Left lung (tissue), 10 donors: ENCODE measurements around the gene HECTD1. TPM values are rescaled to one million over a fixed set of nuclear protein-coding genes. Genes with fewer than 3 reads are reported as not detected.

Source experiments
- ATAC-seq: fragments of 200-7000 bp; cut with Tn5 transposase; one replicate; pipeline ENCODE4 v1.9.1; 2020; ENCODE audit warnings: moderate library complexity
- DNase-seq, 4 donors: peaks; one replicate each; pipeline ENCODE4 v3.0.0-alpha.2; 2013 to 2020
- H3K27ac ChIP-seq, 2 donors: fragments of 200-600 bp; sonication (generic) in 1 of 2; one replicate each; pipeline versions ENCODE4 v1.5.0 to v1.8.0; 2020 to 2021
- H3K27me3 ChIP-seq, 2 donors: fragments of 200-600 bp; sonication (generic) in 1 of 2; one replicate each; pipeline versions ENCODE4 v1.5.0 to v1.8.0; 2020 to 2021
- H3K36me3 ChIP-seq, 2 donors: fragments of 200-600 bp; sonication (generic) in 1 of 2; one replicate each; pipeline versions ENCODE4 v1.5.0 to v1.8.0; 2020 to 2021
- H3K4me1 ChIP-seq, 2 donors: fragments of 200-600 bp; one replicate each; pipeline ENCODE4 v1.8.0; 2021
- H3K4me3 ChIP-seq, 2 donors: fragments of 200-600 bp; sonication (generic) in 1 of 2; one replicate each; pipeline versions ENCODE4 v1.5.0 to v1.8.0; 2020 to 2021; ENCODE audit warnings: mild to moderate bottlenecking in 1 of 2
- H3K9me3 ChIP-seq, 2 donors: fragments of 200-600 bp; sonication (generic) in 1 of 2; one replicate each; pipeline versions ENCODE4 v1.5.0 to v1.8.0; 2020 to 2021
- intact Hi-C, 2 donors: fragments of 100-400 bp; cut with DNase I; formaldehyde crosslinking; loops; one replicate each; pipeline versions ENCODE4 v1.11.2 to v1.14.2; 2022
- polyA plus RNA-seq, 6 donors: library from polyadenylated mRNA; unstranded; fragments of 120-200 nt; gene quantifications; one replicate each; pipeline ENCODE4 v1.2.1, GENCODE V29; 2013; ENCODE audit not compliant: insufficient read length in 6 of 6
- total RNA-seq, 2 donors: library from RNA; stranded (reverse); fragmentation: NEBNext Ultra II Directional; extraction: Animal tissue kit (Norgen Biotek cat#: 25700); gene quantifications; one replicate each; pipeline ENCODE4 v1.2.1, GENCODE V29; 2021
- TF ChIP-seq, protein P1 (sequence below), 2 donors: fragments of 200-600 bp; sonication (generic) in 1 of 2; IDR thresholded peaks; one replicate each; pipeline versions ENCODE4 v1.5.0 to v1.8.0; 2021; ENCODE audit warnings: antibody characterized with exemption in 2 of 2
- donor health status: DM: no; HTN: yes; CAD: no.
- donor health status: DM: no; HTN: no; CAD: no.

The HECTD1 gene
- total and polyA plus RNA-seq, 8 donors = 160 to 203 (median 192) TPM

DNA sequence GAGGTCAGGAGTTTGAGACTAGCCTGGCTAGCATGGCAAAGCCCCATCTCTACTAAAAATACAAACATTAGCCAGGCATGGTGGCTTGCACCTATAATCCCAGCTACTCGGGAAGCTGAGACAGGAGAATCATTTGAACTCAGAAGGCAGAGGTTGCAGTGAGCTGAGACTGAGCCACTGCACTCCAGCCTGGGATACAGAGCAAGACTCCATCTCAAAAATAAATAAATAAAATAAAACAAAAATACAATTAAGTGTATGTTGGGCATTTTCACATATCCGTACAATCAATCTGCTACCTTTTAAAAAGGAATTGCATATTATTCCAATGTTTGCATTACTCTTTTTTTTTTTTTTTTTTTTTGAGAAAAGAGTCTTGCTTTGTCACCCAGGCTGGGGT, 47.7 kb upstream of the HECTD1 start:
- H3K4me3 ChIP-seq = no peak overlapping the region
- no peaks in the 10 kb centered on the region for H3K27me3 ChIP-seq
- no peaks in the 10 kb centered on the region for H3K9me3 ChIP-seq
- H3K27ac ChIP-seq = no peak overlapping the region
- intact Hi-C loops = no loop called here
- TF ChIP-seq, protein P1, sequence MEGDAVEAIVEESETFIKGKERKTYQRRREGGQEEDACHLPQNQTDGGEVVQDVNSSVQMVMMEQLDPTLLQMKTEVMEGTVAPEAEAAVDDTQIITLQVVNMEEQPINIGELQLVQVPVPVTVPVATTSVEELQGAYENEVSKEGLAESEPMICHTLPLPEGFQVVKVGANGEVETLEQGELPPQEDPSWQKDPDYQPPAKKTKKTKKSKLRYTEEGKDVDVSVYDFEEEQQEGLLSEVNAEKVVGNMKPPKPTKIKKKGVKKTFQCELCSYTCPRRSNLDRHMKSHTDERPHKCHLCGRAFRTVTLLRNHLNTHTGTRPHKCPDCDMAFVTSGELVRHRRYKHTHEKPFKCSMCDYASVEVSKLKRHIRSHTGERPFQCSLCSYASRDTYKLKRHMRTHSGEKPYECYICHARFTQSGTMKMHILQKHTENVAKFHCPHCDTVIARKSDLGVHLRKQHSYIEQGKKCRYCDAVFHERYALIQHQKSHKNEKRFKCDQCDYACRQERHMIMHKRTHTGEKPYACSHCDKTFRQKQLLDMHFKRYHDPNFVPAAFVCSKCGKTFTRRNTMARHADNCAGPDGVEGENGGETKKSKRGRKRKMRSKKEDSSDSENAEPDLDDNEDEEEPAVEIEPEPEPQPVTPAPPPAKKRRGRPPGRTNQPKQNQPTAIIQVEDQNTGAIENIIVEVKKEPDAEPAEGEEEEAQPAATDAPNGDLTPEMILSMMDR (IDR thresholded peaks at IDR 0.05) = no peak
- no peaks in the 10 kb centered on the region for H3K4me1 ChIP-seq
- no peaks in the 10 kb centered on the region for H3K36me3 ChIP-seq
- ATAC-seq (no peak), DNase-seq (no peak)

DNA sequence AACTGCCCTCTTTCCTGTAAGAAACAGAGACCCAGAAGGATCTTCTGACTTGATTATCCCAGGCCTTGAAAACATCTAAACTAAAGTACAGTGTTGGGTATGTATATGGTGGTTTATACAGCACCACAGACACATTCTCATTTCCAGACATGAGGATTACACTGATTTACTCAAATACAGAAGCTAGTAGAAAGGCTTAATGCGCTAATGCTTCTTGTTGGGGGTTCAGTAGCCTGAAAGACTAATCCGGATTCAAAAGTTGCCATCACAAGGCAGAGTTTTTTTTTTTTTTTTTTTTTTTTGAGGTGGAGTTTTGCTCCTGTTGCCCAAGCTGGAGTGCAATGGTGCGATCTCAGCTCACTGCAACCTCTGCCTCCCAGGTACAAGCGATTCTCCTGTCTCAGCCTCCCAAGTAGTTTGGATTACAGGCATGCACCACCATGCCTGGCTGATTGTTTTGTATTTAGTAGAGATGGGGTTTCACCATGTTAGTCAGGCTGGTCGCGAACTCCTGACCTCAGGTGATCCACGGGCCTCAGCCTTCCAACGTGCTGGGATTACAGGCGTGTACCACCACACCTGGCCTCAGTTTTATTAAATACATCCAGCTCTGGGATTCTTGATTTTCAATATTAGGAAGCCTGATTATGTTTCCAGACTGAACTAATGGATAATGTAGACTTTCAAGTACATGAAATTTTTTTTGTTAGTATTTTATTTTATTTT, 46.3 kb upstream of the HECTD1 start:
- DNase-seq = no peak
- Histone ChIP-seq H3K4me1 (no peaks in the 10 kb centered on the region), H3K27me3 (no peaks in the 10 kb centered on the region), H3K36me3 (no peaks in the 10 kb centered on the region), H3K27ac (no peak overlapping the region), H3K4me3 (no peak overlapping the region), H3K9me3 (no peaks in the 10 kb centered on the region)
- intact Hi-C loops = no loop called here
- TF ChIP-seq, protein P1 (IDR thresholded peaks at IDR 0.05) = no peak
- ATAC-seq = no peak

DNA sequence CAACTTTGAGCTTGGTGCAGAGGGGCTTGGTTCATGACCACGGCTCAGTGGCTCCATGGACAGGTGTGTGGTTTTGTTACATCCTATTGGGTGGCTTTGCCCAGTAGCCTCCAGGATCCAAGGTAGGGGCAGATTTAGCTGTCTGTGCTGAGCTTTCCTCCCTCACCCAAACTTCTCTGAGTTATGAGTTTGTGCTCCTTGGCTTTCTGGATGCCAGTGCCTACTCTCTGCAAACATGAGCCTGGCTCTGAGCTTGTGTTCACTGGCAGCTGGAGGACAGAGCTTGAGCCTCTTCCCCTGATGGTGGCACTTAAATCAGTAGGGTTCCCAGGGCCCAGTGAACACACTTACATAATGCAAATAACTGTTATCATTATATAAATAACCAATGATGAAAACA, 45.3 kb upstream of the HECTD1 start:
- Histone ChIP-seq H3K36me3 (no peaks in the 10 kb centered on the region), H3K4me1 (no peaks in the 10 kb centered on the region), H3K27ac (no peak overlapping the region), H3K4me3 (no peak overlapping the region), H3K27me3 (no peaks in the 10 kb centered on the region), H3K9me3 (no peaks in the 10 kb centered on the region)
- DNase-seq (no peak), ATAC-seq (no peak)
- TF ChIP-seq, protein P1 (IDR thresholded peaks at IDR 0.05) = no peak
- intact Hi-C loops = no loop called here

DNA sequence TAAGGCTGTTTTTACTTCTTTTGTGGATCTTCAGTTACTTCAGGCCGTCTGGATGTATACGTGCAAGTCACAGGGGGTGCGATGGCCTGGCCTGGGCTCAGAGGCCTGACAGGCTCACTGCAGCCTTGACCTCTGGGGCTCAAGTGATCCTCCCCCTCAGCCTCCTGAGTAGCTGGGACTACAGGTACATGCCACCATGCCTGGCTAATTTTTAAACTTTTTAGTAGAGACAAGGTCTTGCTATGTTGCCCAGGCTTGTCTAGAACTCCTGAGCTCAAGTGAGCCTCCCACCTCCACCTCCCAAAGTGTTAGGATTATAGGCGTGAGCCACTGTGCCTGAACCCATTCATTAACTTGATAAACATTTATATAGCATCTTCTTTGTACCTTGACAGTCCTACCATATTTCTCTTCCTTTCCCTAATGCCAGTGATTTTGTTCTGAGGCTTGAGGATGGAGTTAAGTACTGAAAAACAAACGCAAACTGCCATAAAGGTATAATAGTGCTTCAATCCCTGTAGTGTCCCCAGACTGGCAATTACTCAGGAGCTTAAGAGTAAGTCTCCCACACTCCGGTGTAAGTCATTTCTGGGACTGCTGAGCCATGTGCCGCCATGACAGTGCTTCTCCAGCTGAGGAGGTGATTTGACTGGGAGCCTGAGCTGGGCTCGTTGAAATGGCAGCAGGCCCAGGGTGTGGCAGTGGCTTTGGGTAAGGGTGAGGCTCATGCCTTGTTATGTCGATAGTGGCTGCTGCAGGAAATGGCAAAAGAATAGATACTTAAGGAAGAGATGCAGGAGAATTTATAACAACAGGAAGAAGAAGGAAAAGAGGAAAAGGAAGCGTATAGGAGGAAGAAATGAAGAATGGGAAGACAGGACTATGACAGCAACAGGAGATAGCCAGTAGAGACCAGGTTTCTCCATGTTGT, 43.7 kb upstream of the HECTD1 start:
- DNase-seq = no peak
- TF ChIP-seq, protein P1 (IDR thresholded peaks at IDR 0.05) = no peak
- peak; percentile 74 for ATAC-seq
- Histone ChIP-seq H3K4me3 (no peak overlapping the region), H3K27ac (peak overlapping the region in 1 of 2 donors; percentile 39), H3K36me3 (no peaks in the 10 kb centered on the region), H3K4me1 (no peaks in the 10 kb centered on the region), H3K27me3 (no peaks in the 10 kb centered on the region), H3K9me3 (no peaks in the 10 kb centered on the region)
- intact Hi-C loops = no loop called here

DNA sequence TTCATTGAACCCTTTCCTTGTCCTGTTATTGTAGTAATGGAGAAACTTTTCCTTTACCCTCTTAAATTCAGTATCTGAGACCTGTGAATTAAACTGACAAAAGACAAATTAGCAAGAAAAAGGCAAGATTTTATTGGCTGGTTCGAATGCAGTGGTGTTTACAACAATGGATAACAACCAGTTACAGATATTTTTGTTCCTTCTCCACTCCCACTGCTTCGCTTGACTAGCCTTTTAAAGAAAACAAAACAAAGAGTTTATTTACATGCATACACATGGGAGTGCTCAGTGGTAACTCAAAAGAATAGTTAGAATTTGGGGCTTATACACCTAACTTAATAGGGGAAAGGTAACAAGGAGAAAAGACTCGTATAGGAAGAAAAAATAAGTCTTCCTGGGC, 37.0 kb upstream of the HECTD1 start:
- ATAC-seq (no peak), DNase-seq (no peak)
- Histone ChIP-seq H3K27ac (peak overlapping the region; percentile 23 to 39), H3K27me3 (no peaks in the 10 kb centered on the region), H3K4me1 (no peaks in the 10 kb centered on the region), H3K36me3 (no peaks in the 10 kb centered on the region), H3K4me3 (no peak overlapping the region), H3K9me3 (no peaks in the 10 kb centered on the region)
- TF ChIP-seq, protein P1 (IDR thresholded peaks at IDR 0.05) = no peak
- intact Hi-C loops = no loop called here
